ENCODE measurements around the gene LGR6. TPM values are rescaled to one million over a fixed set of nuclear protein-coding genes. Genes with fewer than 3 reads are reported as not detected.
A peak's percentile ranks its signal among the peaks of the same experiment; 100 is the strongest.

The LGR6 gene
- total RNA-seq, 6 experiments from 2014 or later = 0.17 to 2.0 (median 1.0) TPM

DNA sequence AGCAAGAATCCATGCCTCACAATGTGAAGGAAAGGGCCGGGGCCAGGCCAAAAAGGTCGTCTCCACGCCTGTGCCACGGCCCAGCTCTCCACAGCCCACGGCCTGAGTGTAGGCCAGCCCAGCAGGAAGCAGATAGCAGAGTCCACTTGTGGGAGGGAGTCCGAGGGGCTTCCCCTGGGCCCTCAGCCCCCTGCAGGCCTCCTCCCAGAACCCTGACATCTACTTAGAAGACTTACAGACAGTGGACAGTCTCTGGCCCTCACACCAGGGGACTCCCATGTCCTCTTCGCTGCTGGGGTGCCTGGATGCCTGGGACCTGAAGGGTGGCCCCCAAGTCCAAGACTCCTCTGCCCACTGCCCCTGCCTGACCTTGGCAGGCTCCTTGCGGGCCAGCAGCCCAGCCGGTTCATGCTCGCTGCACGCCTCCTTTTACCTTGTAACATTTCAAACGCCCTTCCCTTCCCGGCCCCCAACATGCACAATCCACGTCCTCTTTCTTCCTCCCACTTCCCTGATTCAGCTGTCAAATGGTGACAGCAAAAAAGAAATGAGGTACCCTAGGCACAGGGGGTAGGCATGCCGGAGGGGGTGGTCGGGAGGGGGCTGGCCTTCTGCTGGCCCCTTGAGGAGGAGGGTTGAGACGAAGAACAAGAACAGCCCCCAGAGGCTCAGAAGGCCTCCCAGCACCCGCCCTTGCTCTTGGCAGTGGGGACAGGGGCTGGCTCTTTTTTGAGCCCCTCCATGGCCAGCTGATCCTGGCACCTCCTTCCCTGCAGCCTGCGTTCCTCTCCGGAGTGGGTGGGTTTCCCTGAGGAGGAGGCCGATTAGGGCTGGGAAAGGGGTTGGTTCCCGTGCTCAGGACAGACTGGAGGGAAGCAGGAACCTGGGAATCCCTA, 32.2 kb upstream of the LGR6 start:
- WGBS (ENCODE audit: insufficient coverage, low coverage, low lambda C conversion rate, missing lambda C conversion rate) = 53% methylated on average over 9 of the region's 22 CpGs
- no peaks in the 10 kb centered on the region for H3K27me3 ChIP-seq

DNA sequence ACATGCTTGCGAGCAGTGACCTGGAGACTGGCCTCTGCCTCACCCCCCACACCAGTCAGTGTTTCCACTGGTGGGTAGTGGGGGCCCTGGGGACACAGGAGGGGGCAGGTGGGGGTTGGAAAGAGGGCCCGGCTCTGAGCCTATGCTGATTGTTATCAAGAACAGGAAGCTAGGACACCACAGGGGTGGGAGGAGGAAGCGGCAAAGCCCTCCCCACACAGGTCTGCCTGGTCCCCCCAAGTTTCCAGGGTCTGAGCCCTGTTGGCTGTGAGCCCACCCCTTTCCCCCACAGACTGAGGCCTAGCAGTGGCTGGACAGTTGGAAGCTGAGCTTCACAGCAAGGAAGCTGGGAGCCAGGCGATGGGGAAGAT, 31.6 kb upstream of the LGR6 start:
- WGBS (ENCODE audit: insufficient coverage, low coverage, low lambda C conversion rate, missing lambda C conversion rate) = 83% methylated on average over 1 of the region's 4 CpGs
- Histone ChIP-seq H3K9me3 (no peaks in the 10 kb centered on the region), H3K4me1 (peaks cover 0 to 7% (median 0%) of the 10 kb centered on the region in 4 donors), H3K27ac (no peak overlapping the region), H3K36me3 (no peaks in the 10 kb centered on the region), H3K4me3 (no peak overlapping the region), H3K27me3 (no peaks in the 10 kb centered on the region)
- DNase-seq (peak in 1 of 3 donors; percentile 44), ATAC-seq (peak in 3 of 4 donors; percentile 7 to 25 (median 24))
- intact Hi-C loops (cut with DNase I) = no loop called here
- TF ChIP-seq, protein P1, sequence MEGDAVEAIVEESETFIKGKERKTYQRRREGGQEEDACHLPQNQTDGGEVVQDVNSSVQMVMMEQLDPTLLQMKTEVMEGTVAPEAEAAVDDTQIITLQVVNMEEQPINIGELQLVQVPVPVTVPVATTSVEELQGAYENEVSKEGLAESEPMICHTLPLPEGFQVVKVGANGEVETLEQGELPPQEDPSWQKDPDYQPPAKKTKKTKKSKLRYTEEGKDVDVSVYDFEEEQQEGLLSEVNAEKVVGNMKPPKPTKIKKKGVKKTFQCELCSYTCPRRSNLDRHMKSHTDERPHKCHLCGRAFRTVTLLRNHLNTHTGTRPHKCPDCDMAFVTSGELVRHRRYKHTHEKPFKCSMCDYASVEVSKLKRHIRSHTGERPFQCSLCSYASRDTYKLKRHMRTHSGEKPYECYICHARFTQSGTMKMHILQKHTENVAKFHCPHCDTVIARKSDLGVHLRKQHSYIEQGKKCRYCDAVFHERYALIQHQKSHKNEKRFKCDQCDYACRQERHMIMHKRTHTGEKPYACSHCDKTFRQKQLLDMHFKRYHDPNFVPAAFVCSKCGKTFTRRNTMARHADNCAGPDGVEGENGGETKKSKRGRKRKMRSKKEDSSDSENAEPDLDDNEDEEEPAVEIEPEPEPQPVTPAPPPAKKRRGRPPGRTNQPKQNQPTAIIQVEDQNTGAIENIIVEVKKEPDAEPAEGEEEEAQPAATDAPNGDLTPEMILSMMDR (IDR thresholded peaks at IDR 0.05) = no peak
- no peak for TF ChIP-seq POLR2A (IDR thresholded peaks at IDR 0.05)

More for the DNA sequence above, 32.2 kb upstream of the LGR6 start:
- intact Hi-C loops (cut with DNase I) = no loop called here
- Histone ChIP-seq H3K4me1 (peaks cover 0 to 7% (median 0%) of the 10 kb centered on the region in 4 donors), H3K9me3 (no peaks in the 10 kb centered on the region), H3K36me3 (no peaks in the 10 kb centered on the region), H3K27ac (no peak overlapping the region), H3K4me3 (no peak overlapping the region)
- DNase-seq (no peak), ATAC-seq (peak in 2 of 4 donors; percentile 6 to 7)
- TF ChIP-seq, protein P1 (IDR thresholded peaks at IDR 0.05) = no peak
- no peak for TF ChIP-seq POLR2A (IDR thresholded peaks at IDR 0.05)

DNA sequence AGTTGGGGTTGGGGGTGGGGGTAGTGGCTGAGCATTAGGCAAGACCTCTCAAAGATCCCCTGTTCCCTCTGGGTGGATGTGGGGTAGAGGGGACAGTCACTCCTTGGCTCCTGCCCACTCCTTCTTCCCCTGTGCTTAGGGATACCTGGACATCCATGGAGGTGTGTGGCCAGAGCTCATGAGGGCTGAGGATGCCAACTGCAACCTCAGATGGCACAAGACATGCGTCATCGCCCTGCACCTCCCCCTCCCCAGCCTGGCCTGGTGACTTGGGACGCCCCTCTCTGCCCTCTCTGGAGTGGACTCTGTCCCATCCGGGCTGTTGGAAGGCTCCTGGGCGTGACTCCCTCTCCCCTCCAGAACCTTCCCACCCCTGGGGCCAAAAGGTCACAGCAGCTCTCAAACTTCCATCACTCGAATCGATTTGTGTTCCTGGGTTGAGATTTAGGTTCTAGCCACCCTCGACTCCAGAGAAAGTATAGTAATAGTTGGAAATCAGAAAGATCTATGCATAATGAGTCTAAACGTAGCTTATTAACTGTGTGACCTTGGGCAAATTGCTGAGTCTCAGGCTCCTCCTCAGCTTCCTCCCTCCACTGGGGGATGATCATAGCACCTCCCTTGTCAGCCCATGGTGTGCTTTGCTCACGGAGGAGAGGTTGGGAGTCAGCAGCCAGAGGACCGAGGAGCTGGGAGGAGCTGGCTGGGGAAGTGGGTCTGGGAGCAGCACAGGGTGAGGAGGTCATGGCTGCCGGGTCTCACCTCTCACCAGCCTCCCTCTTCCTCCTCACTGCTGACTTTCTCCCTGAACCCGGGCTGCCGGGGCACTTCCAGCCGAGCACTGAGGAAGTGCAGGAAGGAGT, 30.9 kb upstream of the LGR6 start:
- ATAC-seq (peak in 3 of 4 donors; percentile 2 to 15 (median 12)), DNase-seq (peak in 1 of 3 donors; percentile 42)
- H3K4me1 ChIP-seq = peaks cover 0 to 7% (median 0%) of the 10 kb centered on the region in 4 donors
- H3K9me3 ChIP-seq = no peaks in the 10 kb centered on the region
- no peak for TF ChIP-seq POLR2A (IDR thresholded peaks at IDR 0.05)
- no peak overlapping the region for H3K27ac ChIP-seq
- H3K4me3 ChIP-seq = no peak overlapping the region
- no peaks in the 10 kb centered on the region for H3K36me3 ChIP-seq
- H3K27me3 ChIP-seq = no peaks in the 10 kb centered on the region
- intact Hi-C loops (cut with DNase I) = no loop called here
- WGBS (ENCODE audit: insufficient coverage, low coverage, low lambda C conversion rate, missing lambda C conversion rate) = 26% methylated on average over 3 of the region's 15 CpGs

DNA sequence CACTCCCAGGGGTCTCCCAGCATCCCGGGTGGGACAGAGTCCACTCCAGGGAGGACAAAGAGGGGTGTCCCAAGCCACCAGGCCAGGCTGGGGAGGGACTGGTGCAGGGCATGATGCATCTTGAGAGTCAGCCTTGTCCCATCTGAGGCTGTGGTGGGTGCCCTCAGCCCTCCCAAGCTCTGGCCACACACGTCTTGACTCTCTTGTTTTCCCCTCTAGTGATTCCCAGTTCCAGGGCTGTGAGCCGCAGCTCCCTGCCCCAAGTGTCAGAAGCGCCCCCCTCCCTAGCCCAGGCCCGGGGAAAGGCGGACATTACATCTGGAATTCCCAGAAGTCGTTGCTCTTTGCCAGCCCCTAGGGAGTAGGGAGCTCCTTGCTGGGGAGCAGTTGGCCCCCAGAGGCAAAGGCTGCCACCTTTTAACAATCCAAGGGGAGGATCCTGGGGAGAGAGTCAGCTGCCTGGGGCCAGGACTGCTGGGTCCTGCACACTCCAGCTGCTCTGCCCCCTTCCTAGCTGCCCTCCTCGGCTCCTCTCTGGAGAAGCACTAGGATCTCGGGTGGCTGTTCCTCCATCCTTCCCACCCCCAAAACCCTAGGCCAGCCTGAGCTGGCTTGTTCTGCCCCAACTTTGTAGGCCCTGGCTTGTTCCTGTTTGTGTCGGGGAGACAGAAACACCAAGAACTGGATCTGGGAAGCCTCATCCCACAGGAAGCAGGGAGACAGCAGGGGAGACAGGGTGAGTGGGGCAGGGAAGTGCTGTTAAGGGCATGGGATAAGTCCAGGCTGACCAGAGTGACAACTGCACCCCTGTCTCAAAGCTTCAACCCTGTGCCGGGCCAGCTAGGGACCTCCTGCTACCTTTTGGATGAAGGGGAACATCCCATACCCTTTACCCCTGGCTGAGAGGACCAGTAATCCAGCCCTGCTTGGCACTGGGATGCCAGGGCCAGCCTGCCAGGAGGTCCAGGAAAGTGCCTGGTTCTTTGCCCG, 30.0 kb upstream of the LGR6 start:
- Histone ChIP-seq H3K36me3 (no peaks in the 10 kb centered on the region), H3K27ac (no peak overlapping the region), H3K9me3 (no peaks in the 10 kb centered on the region), H3K4me3 (no peak overlapping the region), H3K4me1 (peaks cover 0 to 7% (median 0%) of the 10 kb centered on the region in 4 donors), H3K27me3 (no peaks in the 10 kb centered on the region)
- ATAC-seq = no peak
- WGBS (ENCODE audit: insufficient coverage, low coverage, low lambda C conversion rate, missing lambda C conversion rate) = 61% methylated on average over 5 of the region's 12 CpGs
- DNase-seq = peak in 1 of 3 donors; percentile 40
- intact Hi-C loops (cut with DNase I) = no loop called here
- TF ChIP-seq, protein P1 (IDR thresholded peaks at IDR 0.05) = no peak
- TF ChIP-seq POLR2A (IDR thresholded peaks at IDR 0.05) = no peak

Data from right lobe of liver (tissue), 6 donors.